ENCODE measurements around the gene RPTOR. TPM values are rescaled to one million over a fixed set of nuclear protein-coding genes. Genes with fewer than 3 reads are reported as not detected.
"Not testable (repeated sequence)": the region's sequence is repeated elsewhere in the genome, so short reads cannot be mapped to it uniquely, and the experiment has no call there.

The RPTOR gene
- total RNA-seq, 1 experiment from 2014 or later = 58.0 TPM

DNA sequence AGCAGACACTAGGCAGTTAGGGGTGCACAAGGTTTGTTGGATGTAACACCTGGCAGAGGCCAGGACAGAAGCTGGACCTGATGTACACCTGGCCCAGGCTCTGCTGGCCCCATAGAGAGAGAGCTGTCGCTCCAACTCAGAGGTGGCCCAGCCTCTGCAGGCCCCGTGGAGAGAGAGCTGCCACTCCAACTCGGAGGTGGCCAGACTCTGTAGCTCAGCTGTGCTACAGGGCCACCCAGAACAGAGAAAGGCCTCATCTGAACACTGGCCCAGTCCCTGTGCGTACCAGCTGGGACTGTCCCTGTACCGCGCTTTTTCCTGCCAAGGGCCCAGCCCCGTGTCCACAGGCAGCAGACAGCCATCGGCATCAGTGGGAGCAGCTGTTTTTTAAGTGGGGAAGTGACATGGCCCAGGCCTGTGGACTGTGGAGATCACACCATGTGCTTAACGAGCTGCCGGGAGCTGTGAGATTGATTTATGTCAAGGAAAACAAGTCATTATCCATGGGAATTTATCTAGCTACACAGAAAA is 270.6 kb downstream of the RPTOR start:
- Histone ChIP-seq H3K27ac (ENCODE audit: low read length) (no peak overlapping the region), H3K9me3 (ENCODE audit: control insufficient read depth, insufficient read depth, low read depth, low read length) (no peaks in the 10 kb centered on the region), H3K4me1 (ENCODE audit: control insufficient read depth, insufficient read depth, low read length) (no peaks in the 10 kb centered on the region), H3K4me3 (ENCODE audit: low read depth in 2 of 2, low read length in 2 of 2) (no peak overlapping the region), H3K36me3 (ENCODE audit: control insufficient read depth, insufficient read depth, low read length) (no peaks in the 10 kb centered on the region), H3K27me3 (ENCODE audit: control insufficient read depth, insufficient read depth, low read length) (no peaks in the 10 kb centered on the region)
- intact Hi-C loops (cut with micrococcal nuclease; ENCODE audit: unreplicated experiment) (no loop called here), in situ Hi-C loops (cut with HindIII; ENCODE audit: low pct_unique_long_range_greater_than_20kb, low sequenced_read_pairs) (no loop called here)
- BruUV-seq (replicated peaks) = no TSS peak
- TF ChIP-seq, protein P1, sequence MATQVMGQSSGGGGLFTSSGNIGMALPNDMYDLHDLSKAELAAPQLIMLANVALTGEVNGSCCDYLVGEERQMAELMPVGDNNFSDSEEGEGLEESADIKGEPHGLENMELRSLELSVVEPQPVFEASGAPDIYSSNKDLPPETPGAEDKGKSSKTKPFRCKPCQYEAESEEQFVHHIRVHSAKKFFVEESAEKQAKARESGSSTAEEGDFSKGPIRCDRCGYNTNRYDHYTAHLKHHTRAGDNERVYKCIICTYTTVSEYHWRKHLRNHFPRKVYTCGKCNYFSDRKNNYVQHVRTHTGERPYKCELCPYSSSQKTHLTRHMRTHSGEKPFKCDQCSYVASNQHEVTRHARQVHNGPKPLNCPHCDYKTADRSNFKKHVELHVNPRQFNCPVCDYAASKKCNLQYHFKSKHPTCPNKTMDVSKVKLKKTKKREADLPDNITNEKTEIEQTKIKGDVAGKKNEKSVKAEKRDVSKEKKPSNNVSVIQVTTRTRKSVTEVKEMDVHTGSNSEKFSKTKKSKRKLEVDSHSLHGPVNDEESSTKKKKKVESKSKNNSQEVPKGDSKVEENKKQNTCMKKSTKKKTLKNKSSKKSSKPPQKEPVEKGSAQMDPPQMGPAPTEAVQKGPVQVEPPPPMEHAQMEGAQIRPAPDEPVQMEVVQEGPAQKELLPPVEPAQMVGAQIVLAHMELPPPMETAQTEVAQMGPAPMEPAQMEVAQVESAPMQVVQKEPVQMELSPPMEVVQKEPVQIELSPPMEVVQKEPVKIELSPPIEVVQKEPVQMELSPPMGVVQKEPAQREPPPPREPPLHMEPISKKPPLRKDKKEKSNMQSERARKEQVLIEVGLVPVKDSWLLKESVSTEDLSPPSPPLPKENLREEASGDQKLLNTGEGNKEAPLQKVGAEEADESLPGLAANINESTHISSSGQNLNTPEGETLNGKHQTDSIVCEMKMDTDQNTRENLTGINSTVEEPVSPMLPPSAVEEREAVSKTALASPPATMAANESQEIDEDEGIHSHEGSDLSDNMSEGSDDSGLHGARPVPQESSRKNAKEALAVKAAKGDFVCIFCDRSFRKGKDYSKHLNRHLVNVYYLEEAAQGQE (IDR thresholded peaks at IDR 0.05; ENCODE audit: insufficient read depth in 1 of 2, low read depth in 2 of 2, low read length in 1 of 2) = no peak
- TF ChIP-seq POLR2AphosphoS5 (IDR thresholded peaks at IDR 0.05; ENCODE audit: low read depth, low read length) (no peak), SIN3A (IDR thresholded peaks at IDR 0.05; ENCODE audit: borderline replicate concordance, insufficient read depth, low read depth, low read length) (no peak), TCF7L2 (IDR thresholded peaks at IDR 0.05; ENCODE audit: low read depth, low read length) (no peak)
- TF ChIP-seq, protein P2, sequence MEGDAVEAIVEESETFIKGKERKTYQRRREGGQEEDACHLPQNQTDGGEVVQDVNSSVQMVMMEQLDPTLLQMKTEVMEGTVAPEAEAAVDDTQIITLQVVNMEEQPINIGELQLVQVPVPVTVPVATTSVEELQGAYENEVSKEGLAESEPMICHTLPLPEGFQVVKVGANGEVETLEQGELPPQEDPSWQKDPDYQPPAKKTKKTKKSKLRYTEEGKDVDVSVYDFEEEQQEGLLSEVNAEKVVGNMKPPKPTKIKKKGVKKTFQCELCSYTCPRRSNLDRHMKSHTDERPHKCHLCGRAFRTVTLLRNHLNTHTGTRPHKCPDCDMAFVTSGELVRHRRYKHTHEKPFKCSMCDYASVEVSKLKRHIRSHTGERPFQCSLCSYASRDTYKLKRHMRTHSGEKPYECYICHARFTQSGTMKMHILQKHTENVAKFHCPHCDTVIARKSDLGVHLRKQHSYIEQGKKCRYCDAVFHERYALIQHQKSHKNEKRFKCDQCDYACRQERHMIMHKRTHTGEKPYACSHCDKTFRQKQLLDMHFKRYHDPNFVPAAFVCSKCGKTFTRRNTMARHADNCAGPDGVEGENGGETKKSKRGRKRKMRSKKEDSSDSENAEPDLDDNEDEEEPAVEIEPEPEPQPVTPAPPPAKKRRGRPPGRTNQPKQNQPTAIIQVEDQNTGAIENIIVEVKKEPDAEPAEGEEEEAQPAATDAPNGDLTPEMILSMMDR (IDR thresholded peaks at IDR 0.05) = no peak
- no peak for ATAC-seq
- POLR2A ChIA-PET = no interaction called here
- no peak for DNase-seq (ENCODE audit: low read depth, low spot score)
- CTCF ChIA-PET = interaction anchor here (0.7 kb wide), 1 partner anchor 1321 kb away, joined by 3 read pairs; no protein-coding TSS in a partner anchor

DNA sequence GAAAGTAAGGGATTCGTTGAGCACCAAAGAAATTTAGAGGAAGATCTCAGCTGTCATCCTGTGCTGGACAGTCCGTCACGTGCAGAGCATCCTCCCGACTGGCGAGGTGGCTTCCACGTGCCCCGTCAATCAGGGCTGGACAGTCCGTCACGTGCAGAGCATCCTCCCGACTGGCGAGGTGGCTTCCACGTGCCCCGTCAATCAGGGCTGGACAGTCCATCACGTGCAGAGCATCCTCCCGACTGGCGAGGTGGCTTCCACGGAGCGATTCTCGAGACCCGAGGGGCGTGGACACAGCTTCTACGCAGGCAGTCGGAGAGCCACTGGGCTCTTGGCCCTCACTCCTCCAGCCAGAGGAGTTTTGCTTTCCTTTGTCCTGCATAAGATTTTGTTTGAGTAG is 271.1 kb downstream of the RPTOR start:
- H3K27ac ChIP-seq (ENCODE audit: low read length); H3K4me1 ChIP-seq (ENCODE audit: control insufficient read depth, insufficient read depth, low read length); ATAC-seq; intact Hi-C loops (cut with micrococcal nuclease; ENCODE audit: unreplicated experiment); H3K27me3 ChIP-seq (ENCODE audit: control insufficient read depth, insufficient read depth, low read length); H3K36me3 ChIP-seq (ENCODE audit: control insufficient read depth, insufficient read depth, low read length); in situ Hi-C loops (cut with HindIII; ENCODE audit: low pct_unique_long_range_greater_than_20kb, low sequenced_read_pairs); H3K4me3 ChIP-seq (ENCODE audit: low read depth in 2 of 2, low read length in 2 of 2); BruUV-seq (replicated peaks); DNase-seq (ENCODE audit: low read depth, low spot score); POLR2A ChIA-PET; H3K9me3 ChIP-seq (ENCODE audit: control insufficient read depth, insufficient read depth, low read depth, low read length): not testable (repeated sequence)
- CTCF ChIA-PET = interaction anchor here (0.7 kb wide), 1 partner anchor 1322 kb away, joined by 3 read pairs; no protein-coding TSS in a partner anchor

GRCh38 chr17:80816241-80817103 is 271.8 kb downstream of the RPTOR start:
- in situ Hi-C loops (cut with HindIII; ENCODE audit: low pct_unique_long_range_greater_than_20kb, low sequenced_read_pairs) (no loop called here), intact Hi-C loops (cut with micrococcal nuclease; ENCODE audit: unreplicated experiment) (no loop called here)
- Histone ChIP-seq H3K36me3 (ENCODE audit: control insufficient read depth, insufficient read depth, low read length) (no peaks in the 10 kb centered on the region), H3K27ac (ENCODE audit: low read length) (no peak overlapping the region), H3K27me3 (ENCODE audit: control insufficient read depth, insufficient read depth, low read length) (no peaks in the 10 kb centered on the region), H3K4me3 (ENCODE audit: low read depth in 2 of 2, low read length in 2 of 2) (no peak overlapping the region), H3K4me1 (ENCODE audit: control insufficient read depth, insufficient read depth, low read length) (no peaks in the 10 kb centered on the region), H3K9me3 (ENCODE audit: control insufficient read depth, insufficient read depth, low read depth, low read length) (no peaks in the 10 kb centered on the region)
- ATAC-seq (no peak), DNase-seq (ENCODE audit: low read depth, low spot score) (no peak)
- POLR2A ChIA-PET = no interaction called here
- TF ChIP-seq TCF7L2 (IDR thresholded peaks at IDR 0.05; ENCODE audit: low read depth, low read length) (no peak), SIN3A (IDR thresholded peaks at IDR 0.05; ENCODE audit: borderline replicate concordance, insufficient read depth, low read depth, low read length) (no peak), POLR2AphosphoS5 (IDR thresholded peaks at IDR 0.05; ENCODE audit: low read depth, low read length) (no peak)
- TF ChIP-seq, protein P2 (IDR thresholded peaks at IDR 0.05) = no peak
- TF ChIP-seq, protein P1 (IDR thresholded peaks at IDR 0.05; ENCODE audit: insufficient read depth in 1 of 2, low read depth in 2 of 2, low read length in 1 of 2) = no peak
- no TSS peak for BruUV-seq (replicated peaks)
- CTCF ChIA-PET = no interaction called here
